ENCODE results near the gene ECHDC3.

DNA sequence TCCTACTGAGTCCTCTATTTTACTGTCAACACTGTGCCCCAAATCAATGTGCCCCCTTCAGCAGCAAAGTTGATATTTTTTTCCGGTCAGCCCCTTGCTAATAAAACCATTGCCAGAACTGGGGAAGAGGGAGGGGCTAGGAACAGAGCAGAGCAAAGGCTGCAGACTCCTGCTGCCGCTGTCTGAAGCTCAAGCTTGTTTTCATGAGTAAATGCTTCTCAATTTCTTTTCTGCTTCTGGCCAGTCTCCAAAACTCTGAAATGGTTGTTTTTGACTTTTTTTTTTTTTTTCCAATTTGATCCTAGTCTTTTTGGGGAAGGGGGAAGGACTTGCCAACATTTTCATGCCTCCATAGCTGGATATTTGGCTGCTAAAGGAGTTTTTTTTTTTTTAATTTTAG, 54.3 kb downstream of the ECHDC3 start:
- no peak for TF ChIP-seq EZH2phosphoT487 (IDR thresholded peaks at IDR 0.05; ENCODE audit: borderline replicate concordance, low read depth)
- no peak for TF ChIP-seq CTCF (IDR thresholded peaks at IDR 0.05)
- no peak for TF ChIP-seq RAD21 (IDR thresholded peaks at IDR 0.05; ENCODE audit: low read length)
- no peak for TF ChIP-seq PBX3 (IDR thresholded peaks at IDR 0.05)
- TF ChIP-seq FOXJ3 (CRISPR knock-in tag; IDR thresholded peaks at IDR 0.05) = no peak
- TF ChIP-seq EP300 (IDR thresholded peaks at IDR 0.05; ENCODE audit: borderline replicate concordance in 1 of 2, low read depth in 1 of 2, low read length in 1 of 2) = no peak
- TF ChIP-seq ZBTB33 (IDR thresholded peaks at IDR 0.05; ENCODE audit: borderline replicate concordance, low read depth) = no peak
- TF ChIP-seq MEF2A (IDR thresholded peaks at IDR 0.05; ENCODE audit: borderline replicate concordance, low read depth) = no peak
- TF ChIP-seq JUND (IDR thresholded peaks at IDR 0.05) = no peak
- TF ChIP-seq SIN3A (IDR thresholded peaks at IDR 0.05; ENCODE audit: borderline replicate concordance, low read depth, low read length) = no peak

Measured in SK-N-SH (cell line).